Measurements from ENCODE around the gene SRP14. TPM values are rescaled to one million over a fixed set of nuclear protein-coding genes. Genes with fewer than 3 reads are reported as not detected.

Gene SRP14
- total RNA-seq, 1 experiment from 2014 or later: 168 TPM

DNA sequence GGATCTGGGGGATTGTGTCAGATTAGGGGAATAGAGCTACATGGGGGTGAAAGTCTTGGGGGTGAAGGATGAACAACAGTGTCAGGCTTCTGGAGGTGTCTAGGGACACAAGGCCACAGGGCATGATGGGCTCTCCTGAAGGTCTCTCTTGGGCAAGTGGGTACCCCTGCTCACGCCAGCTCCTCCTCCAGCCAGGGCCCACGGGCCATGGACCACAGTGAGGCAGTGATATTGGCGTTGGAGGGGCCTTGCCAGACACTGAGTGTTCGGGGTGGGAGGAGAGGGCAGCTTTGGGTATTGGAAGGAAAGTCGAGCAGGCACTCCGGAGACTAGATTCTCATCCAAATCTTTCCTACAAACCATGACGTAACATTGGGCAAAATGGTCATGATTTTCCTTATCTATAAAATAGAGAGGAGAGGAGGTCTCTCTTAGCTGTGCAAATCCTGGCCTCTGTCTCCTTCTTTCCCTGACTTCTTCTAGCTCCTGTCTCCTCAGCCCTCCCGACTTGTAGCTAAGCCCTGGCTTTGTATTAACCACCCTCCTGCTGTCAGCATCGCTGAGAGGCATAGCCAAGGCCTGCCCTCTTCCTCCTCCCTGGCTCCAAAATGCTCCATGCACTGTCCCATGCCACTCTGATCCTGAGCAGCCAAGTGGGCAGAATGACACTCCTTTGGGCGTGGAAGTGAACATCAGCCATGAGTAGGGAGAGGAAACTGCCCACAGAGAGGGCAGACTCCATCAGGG is 24.0 kb upstream of the SRP14 start (continued):
- no peak for TF ChIP-seq POLR2AphosphoS5 (IDR thresholded peaks at IDR 0.05; ENCODE audit: low read depth, low read length)
- no peak for TF ChIP-seq SIN3A (IDR thresholded peaks at IDR 0.05; ENCODE audit: low read depth)
- no peak for TF ChIP-seq JUND (IDR thresholded peaks at IDR 0.05)
- TF ChIP-seq TCF7L2 (IDR thresholded peaks at IDR 0.05; ENCODE audit: borderline replicate concordance, extremely low read depth, insufficient read depth, insufficient read length): no peak
- no peak for TF ChIP-seq ZNF274 (IDR thresholded peaks at IDR 0.05; ENCODE audit: low read depth, low read length)
- TF ChIP-seq ZFX (IDR thresholded peaks at IDR 0.05): no peak
- TF ChIP-seq CBX3 (IDR thresholded peaks at IDR 0.05; ENCODE audit: low read depth): no peak
- TF ChIP-seq POLR2A (IDR thresholded peaks at IDR 0.05; ENCODE audit: borderline replicate concordance, extremely low read depth, insufficient read depth, insufficient read length): no peak
- TF ChIP-seq CEBPB (IDR thresholded peaks at IDR 0.05; ENCODE audit: low read depth): no peak

DNA sequence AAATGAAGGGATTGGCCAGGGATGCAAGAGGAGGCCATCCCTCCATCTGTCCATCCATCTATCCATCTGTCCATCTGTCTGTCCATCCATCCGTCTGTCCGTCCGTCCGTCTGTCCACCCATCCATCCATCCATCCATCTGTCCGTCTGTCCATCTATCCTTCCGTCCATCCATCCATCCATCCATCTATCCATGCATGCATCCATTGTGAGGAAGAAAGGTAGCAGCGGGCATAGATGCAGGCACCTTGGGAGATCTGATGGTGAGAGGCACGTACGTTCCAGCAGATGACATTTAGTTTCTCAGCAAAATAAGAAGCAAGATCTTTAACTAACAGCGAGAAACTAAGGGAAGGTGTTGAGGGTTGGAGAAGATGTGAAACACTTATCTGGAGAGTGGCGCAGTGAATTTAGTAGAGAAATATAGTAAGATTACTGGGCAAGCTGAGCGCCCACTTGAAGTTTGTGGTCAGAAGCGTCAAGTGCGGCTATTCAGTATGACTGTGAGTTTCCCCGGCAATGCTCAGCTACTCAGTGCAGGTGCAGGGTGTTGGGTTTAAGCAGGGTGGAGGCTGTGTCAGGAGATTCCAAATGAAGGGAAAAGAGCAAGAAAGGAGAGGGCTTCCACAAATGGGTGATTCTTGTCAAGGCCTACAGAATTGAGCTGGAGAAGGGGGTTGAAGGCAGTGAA is 22.4 kb upstream of the SRP14 start:
- TF ChIP-seq POLR2A (IDR thresholded peaks at IDR 0.05; ENCODE audit: borderline replicate concordance, extremely low read depth, insufficient read depth, insufficient read length) (no peak), JUND (IDR thresholded peaks at IDR 0.05) (no peak), YY1 (IDR thresholded peaks at IDR 0.05; ENCODE audit: extremely low read depth, insufficient replicate concordance, low read depth, low read length) (no peak), SRF (IDR thresholded peaks at IDR 0.05; ENCODE audit: low read depth) (no peak)
- TF ChIP-seq, protein P1, sequence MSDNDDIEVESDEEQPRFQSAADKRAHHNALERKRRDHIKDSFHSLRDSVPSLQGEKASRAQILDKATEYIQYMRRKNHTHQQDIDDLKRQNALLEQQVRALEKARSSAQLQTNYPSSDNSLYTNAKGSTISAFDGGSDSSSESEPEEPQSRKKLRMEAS (IDR thresholded peaks at IDR 0.05): no peak
- Histone ChIP-seq H3K36me3 (ENCODE audit: control insufficient read depth in 1 of 2, insufficient read depth in 2 of 2, low read length in 2 of 2) (no peaks in the 10 kb centered on the region), H3K27ac (ENCODE audit: low read depth, low read length) (no peak overlapping the region), H4K20me1 (ENCODE audit: insufficient read depth) (no peaks in the 10 kb centered on the region), H3K9me2 (ENCODE audit: insufficient read depth) (no peaks in the 10 kb centered on the region), H3K27me3 (ENCODE audit: insufficient read depth, low read length) (no peaks in the 10 kb centered on the region), H3K4me3 (replicated peaks in 1 of 2; ENCODE audit: low read depth in 1 of 2, low read length in 2 of 2) (no peak overlapping the region), H3K79me2 (ENCODE audit: insufficient read depth, low read length) (no peaks in the 10 kb centered on the region), H2AFZ (ENCODE audit: low read depth, low read length, poor library complexity, severe bottlenecking) (no peak overlapping the region), H3K9ac (ENCODE audit: low read length) (no peak overlapping the region), H3K4me2 (ENCODE audit: low read length) (no peak overlapping the region), H3K4me1 (ENCODE audit: control insufficient read depth in 1 of 2, insufficient read depth in 2 of 2, low read length in 2 of 2) (peaks cover 0 to 9% of the 10 kb centered on the region in 2 experiments; a peak in 2 of 4 replicates), H3K9me3 (ENCODE audit: control insufficient read depth in 1 of 2, insufficient read depth in 1 of 2, low read depth in 1 of 2, low read length in 2 of 2) (no peaks in the 10 kb centered on the region)
- DNase-seq (ENCODE audit: low read depth, low spot score) (no peak), ATAC-seq (no peak)
- no TSS peak for BruUV-seq (replicated peaks)
- ChIA-PET POLR2A (no interaction called here), RAD21 (ENCODE audit: low non-redundant PET in 1 of 2, low total read pairs in 2 of 2, uncharacterized antibody in 2 of 2, unreplicated experiment in 2 of 2) (no interaction called here), CTCF (no interaction called here)
- intact Hi-C loops (cut with micrococcal nuclease): no loop called here
